Tibial nerve (tissue), 4 donors: ENCODE results near the gene MTERF1. TPM values are rescaled to one million over a fixed set of nuclear protein-coding genes. Genes with fewer than 3 reads are reported as not detected.

ENCODE experiments used
- DNase-seq, 2 donors: peaks; one replicate each; pipeline ENCODE4 v3.0.0-alpha.2; 2019; ENCODE audit warnings: low spot score in 2 of 2
- H3K27ac ChIP-seq, 4 donors: fragments of 200-600 bp; sonication (generic) in 3 of 4; one replicate each; pipeline ENCODE4 v1.5.1; 2017 to 2019; ENCODE audit warnings: mild to moderate bottlenecking in 1 of 4
- H3K27me3 ChIP-seq, 2 donors: fragments of 200-600 bp; sonication (generic) in 1 of 2; one replicate each; pipeline versions ENCODE4 v1.5.1 to v1.6.0; 2017 to 2019
- H3K36me3 ChIP-seq, 3 donors: fragments of 200-600 bp; sonication (generic); one replicate each; pipeline ENCODE4 v1.5.1; 2018 to 2019
- H3K4me1 ChIP-seq, 4 donors: fragments of 200-600 bp; sonication (generic) in 3 of 4; one replicate each; pipeline ENCODE4 v1.5.1; 2017 to 2019
- H3K4me3 ChIP-seq, 4 donors: fragments of 200-600 bp; sonication (generic) in 3 of 4; one replicate each; pipeline ENCODE4 v1.5.1; 2017 to 2019; ENCODE audit warnings: mild to moderate bottlenecking in 1 of 4, moderate library complexity in 1 of 4
- H3K9me3 ChIP-seq, 4 donors: fragments of 200-600 bp; sonication (generic) in 3 of 4; one replicate each; pipeline ENCODE4 v1.5.1; 2017 to 2019
- CTCF ChIP-seq, 5 experiments: fragments of 200-600 bp in 3 of 5; fragments of 450-650 bp in 2 of 5; sonication (generic) in 3 of 5; IDR thresholded peaks; one replicate each; pipeline ENCODE4 v1.5.1; 2016 to 2019; ENCODE audit warnings: antibody characterized with exemption in 5 of 5, mild to moderate bottlenecking in 3 of 5, moderate library complexity in 2 of 5
- EP300 ChIP-seq, 2 donors: sonication (generic); formaldehyde crosslinking; IDR thresholded peaks; one replicate each; pipeline ENCODE4 v1.6.1; 2017; ENCODE audit warnings: antibody characterized with exemption in 2 of 2, mild to moderate bottlenecking in 1 of 2
- POLR2A ChIP-seq, 2 donors: fragments of 450-650 bp; IDR thresholded peaks; one replicate each; pipeline ENCODE4 v1.6.1; 2017; ENCODE audit warnings: antibody characterized with exemption in 2 of 2, mild to moderate bottlenecking in 2 of 2, moderate library complexity in 2 of 2
- WGBS, 2 donors: methylation state at CpG; one replicate each; pipeline ENCODE4 v1.1.5; 2018; 5-methylcytosine and 5-hydroxymethylcytosine counted together
- total RNA-seq, 4 donors: library from RNA; depleted of rRNA; stranded (reverse); fragments of >200 nt; gene quantifications; one replicate each; pipeline ENCODE4 v1.1.0, GENCODE V29; 2016

MTERF1 gene
- total RNA-seq, 4 donors from 2014 or later = 4.3 to 10.8 (median 9.3) TPM

DNA sequence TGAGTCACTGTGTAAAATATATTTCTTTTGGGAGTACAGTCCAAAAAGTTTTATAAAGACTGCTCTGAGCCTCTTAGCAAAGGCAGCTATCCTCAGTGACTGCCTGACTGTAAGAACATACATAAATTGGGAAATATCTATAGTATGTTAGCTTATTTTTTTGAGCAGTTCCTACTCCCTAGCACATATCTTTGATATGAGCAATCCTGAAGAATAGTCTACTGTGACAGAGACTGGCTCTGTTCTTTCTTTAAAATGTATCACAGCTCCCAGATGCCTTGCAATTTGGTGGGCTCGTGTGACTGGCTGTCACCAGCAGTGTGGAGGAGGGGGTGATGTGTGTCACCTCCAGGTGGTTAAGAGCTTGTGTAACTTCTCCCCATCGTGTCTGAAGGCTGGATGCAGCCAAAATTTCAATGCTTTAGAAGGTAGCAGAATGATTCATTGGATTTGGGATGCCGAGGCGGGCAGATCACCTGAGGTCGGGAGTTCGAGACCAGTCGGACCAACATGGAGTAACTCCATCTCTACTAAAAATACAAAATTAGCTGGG lies 47.9 kb downstream of the MTERF1 start:
- DNase-seq = no peak
- H3K27ac ChIP-seq = no peak overlapping the region
- H3K4me1 ChIP-seq = peaks cover 0 to 13% (median 0%) of the 10 kb centered on the region in 4 donors
- no peaks in the 10 kb centered on the region for H3K9me3 ChIP-seq
- TF ChIP-seq CTCF (IDR thresholded peaks at IDR 0.05) (no peak), POLR2A (IDR thresholded peaks at IDR 0.05) (no peak), EP300 (IDR thresholded peaks at IDR 0.05) (no peak)
- H3K4me3 ChIP-seq = no peak overlapping the region
- WGBS, 2 donors = 87 to 90% methylated on average over 7 of the region's 7 CpGs
- no peaks in the 10 kb centered on the region for H3K36me3 ChIP-seq
- H3K27me3 ChIP-seq = no peaks in the 10 kb centered on the region

- Histone ChIP-seq H3K9me3 (no peaks in the 10 kb centered on the region), H3K36me3 (peaks cover 0 to 27% (median 0%) of the 10 kb centered on the region in 3 donors), H3K4me1 (no peaks in the 10 kb centered on the region), H3K27ac (no peak overlapping the region), H3K4me3 (no peak overlapping the region), H3K27me3 (no peaks in the 10 kb centered on the region)
- WGBS, 2 donors = 94 to 96% methylated on average over 2 of the region's 2 CpGs
- DNase-seq = no peak
- TF ChIP-seq CTCF (IDR thresholded peaks at IDR 0.05) = no peak
- no peak for TF ChIP-seq POLR2A (IDR thresholded peaks at IDR 0.05)
- TF ChIP-seq EP300 (IDR thresholded peaks at IDR 0.05) = no peak
Observed at GRCh38 chr7:91827169-91827568, 53.3 kb downstream of the MTERF1 start.

DNA sequence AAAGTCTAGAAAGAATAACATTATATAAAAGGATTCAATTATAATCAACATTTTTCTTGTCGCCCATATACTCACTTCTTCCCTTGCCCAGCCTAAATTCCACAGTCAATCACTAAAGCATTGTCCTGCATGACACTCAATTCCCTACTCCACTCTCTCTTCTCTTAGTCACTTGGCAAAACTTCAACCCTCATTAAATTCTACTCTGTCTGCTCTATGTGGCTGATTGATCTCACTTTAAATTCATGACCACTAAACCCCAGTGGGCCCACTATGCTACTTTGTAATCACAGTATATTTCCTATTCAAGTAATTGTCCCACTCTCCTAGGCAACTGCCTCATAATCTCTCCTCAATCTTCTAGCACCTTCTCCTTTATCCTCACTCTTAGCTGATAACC lies 54.1 kb downstream of the MTERF1 start:
- no peaks in the 10 kb centered on the region for H3K27me3 ChIP-seq
- H3K9me3 ChIP-seq = peaks cover 0 to 5% (median 2%) of the 10 kb centered on the region in 4 donors
- DNase-seq = no peak
- peaks cover 0 to 27% (median 0%) of the 10 kb centered on the region in 3 donors for H3K36me3 ChIP-seq
- H3K27ac ChIP-seq = no peak overlapping the region
- WGBS, 2 donors = 53 to 61% methylated on average over 1 of the region's 1 CpG
- H3K4me1 ChIP-seq = no peaks in the 10 kb centered on the region
- H3K4me3 ChIP-seq = no peak overlapping the region
- TF ChIP-seq EP300 (IDR thresholded peaks at IDR 0.05) = no peak
- no peak for TF ChIP-seq POLR2A (IDR thresholded peaks at IDR 0.05)
- TF ChIP-seq CTCF (IDR thresholded peaks at IDR 0.05) = no peak

- Histone ChIP-seq H3K27ac (no peak overlapping the region), H3K27me3 (no peaks in the 10 kb centered on the region), H3K4me1 (no peaks in the 10 kb centered on the region), H3K9me3 (peaks cover 0 to 24% (median 5%) of the 10 kb centered on the region in 4 donors), H3K36me3 (peaks cover 0 to 27% (median 0%) of the 10 kb centered on the region in 3 donors), H3K4me3 (no peak overlapping the region)
- DNase-seq = no peak
- TF ChIP-seq EP300 (IDR thresholded peaks at IDR 0.05) (no peak), POLR2A (IDR thresholded peaks at IDR 0.05) (no peak), CTCF (IDR thresholded peaks at IDR 0.05) (no peak)
Observed at GRCh38 chr7:91824201-91824600, 56.3 kb downstream of the MTERF1 start.

Other genes starting within 250 kb of the MTERF1 start
- 10 to 100 TPM; 62.8 to 77.8 (median 73.0) TPM for gene AKAP9, start 60.2 kb upstream of the MTERF1 start, total RNA-seq